ENCODE data around the gene RAB30. TPM values are rescaled to one million over a fixed set of nuclear protein-coding genes. Genes with fewer than 3 reads are reported as not detected.

The RAB30 gene
- total and polyA plus RNA-seq, 9 of the 15 experiments (the other 6 are each of a cell fraction or from before 2014, with no cell fraction given), result 0.29 to 1.3 (median 1.0) TPM

DNA sequence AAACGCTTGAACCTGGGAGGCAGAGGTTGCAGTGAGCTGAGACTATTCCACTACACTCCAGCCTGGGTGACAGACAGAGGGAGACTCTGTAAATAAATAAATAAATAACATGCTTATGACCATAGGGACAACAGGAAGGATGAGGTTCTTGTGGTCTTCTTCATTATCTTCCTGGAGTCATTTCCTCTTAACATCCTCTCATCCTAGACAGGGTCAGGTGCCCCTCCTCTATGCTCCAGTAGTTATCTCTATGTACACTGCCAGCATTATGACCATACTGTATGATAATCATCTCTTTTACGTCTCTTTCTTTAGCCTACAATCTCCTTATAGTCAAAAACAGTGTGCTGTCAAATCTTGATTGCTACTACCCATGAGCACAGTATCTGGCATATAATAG lies 17.7 kb downstream of the RAB30 start (continued):
- peak; percentile 14; the same call in 1 of the 2 replicates for TF ChIP-seq NCOR1 (IDR thresholded peaks at IDR 0.05)

GRCh38 chr11:83051760-83052671 lies 19.7 kb downstream of the RAB30 start:
- H3K4me3 ChIP-seq, result no peak overlapping the region
- no peak overlapping the region for H3K27ac ChIP-seq (ENCODE audit: extremely low read depth, low read depth, low read length)
- H3K9ac ChIP-seq (ENCODE audit: insufficient read depth in 1 of 2, low read depth in 2 of 2, low read length in 2 of 2), result no peak overlapping the region
- BruUV-seq (replicated peaks), result no TSS peak
- H3K36me3 ChIP-seq (ENCODE audit: control insufficient read depth, insufficient read depth, low read length), result no peaks in the 10 kb centered on the region
- WGBS (ENCODE audit: insufficient coverage, low coverage, missing lambda C conversion rate), result 26% methylated on average over 6 of the region's 6 CpGs
- no peak overlapping the region; the same call in 1 of the 2 replicates for H3K4me2 ChIP-seq (ENCODE audit: insufficient read depth, low read length)
- DNase-seq (ENCODE audit: extremely low read depth in 1 of 4, low spot score in 3 of 4) (no peak), FAIRE-seq (no peak), ATAC-seq (no peak)
- in situ Hi-C loops (cut with MboI) (no loop called here), intact Hi-C loops (cut with micrococcal nuclease) (no loop called here)
- CTCF ChIA-PET (ENCODE audit: low intra/inter-chr PET ratio), result no interaction called here
- no peaks in the 10 kb centered on the region for H3K9me3 ChIP-seq (replicated peaks; ENCODE audit: control insufficient read depth, insufficient read depth, low read depth, low read length)
- peaks cover 0 to 4% of the 10 kb centered on the region in 2 experiments; a peak in 2 of 5 replicates for H3K4me1 ChIP-seq (replicated peaks in 1 of 2; ENCODE audit: control insufficient read depth in 2 of 2, insufficient read depth in 2 of 2, low read length in 2 of 2)
- H2AFZ ChIP-seq (ENCODE audit: low read depth, low read length), result 0 out of 2 replicates have a peak overlapping the region, but pooled peaks have one; percentile 8
- H3K79me2 ChIP-seq (ENCODE audit: control insufficient read depth, insufficient read depth, low read length), result no peaks in the 10 kb centered on the region
- no peaks in the 10 kb centered on the region for H4K20me1 ChIP-seq (replicated peaks; ENCODE audit: control insufficient read depth, insufficient read depth, low read length)
- no peaks in the 10 kb centered on the region for H3K27me3 ChIP-seq (ENCODE audit: control insufficient read depth in 2 of 2, insufficient read depth in 2 of 2, low read length in 2 of 2)
- TF ChIP-seq TBL1XR1 (IDR thresholded peaks at IDR 0.05; ENCODE audit: low read length in 2 of 2) (no peak), STAT5A (IDR thresholded peaks at IDR 0.05; ENCODE audit: borderline replicate concordance, low read length) (no peak), XRCC5 (IDR thresholded peaks at IDR 0.05; ENCODE audit: low read depth, low read length) (no peak), BACH1 (tag; IDR thresholded peaks at IDR 0.05) (no peak), FOXA3 (CRISPR knock-in tag; conservative IDR thresholded peaks at IDR 0.05 in 1 of 2, IDR thresholded peaks at IDR 0.05 in 1 of 2) (no peak), ZNF232 (CRISPR knock-in tag; IDR thresholded peaks at IDR 0.05) (no peak), XRCC4 (IDR thresholded peaks at IDR 0.05; ENCODE audit: extremely low read depth, insufficient read depth, insufficient read length) (no peak), YY1 (IDR thresholded peaks at IDR 0.05; ENCODE audit: borderline replicate concordance in 1 of 3, control insufficient read depth in 1 of 3, extremely low read depth in 1 of 3, insufficient read depth in 3 of 3, insufficient read length in 1 of 3, insufficient replicate concordance in 2 of 3, low read depth in 1 of 3, low read length in 2 of 3) (no peak), ZNF133 (CRISPR knock-in tag; IDR thresholded peaks at IDR 0.05) (no peak), ZBTB1 (CRISPR knock-in tag; IDR thresholded peaks at IDR 0.05; ENCODE audit: borderline replicate concordance, low read depth) (no peak), GATA2 (CRISPR knock-in tag; IDR thresholded peaks at IDR 0.05) (no peak), NCOR1 (IDR thresholded peaks at IDR 0.05) (no peak), ZNF444 (CRISPR knock-in tag; IDR thresholded peaks at IDR 0.05) (no peak), CGGBP1 (CRISPR knock-in tag; IDR thresholded peaks at IDR 0.05) (no peak), NR4A1 (CRISPR knock-in tag; IDR thresholded peaks at IDR 0.05) (no peak), NR4A1 (tag; IDR thresholded peaks at IDR 0.05) (no peak), SMAD4 (CRISPR knock-in tag; conservative IDR thresholded peaks at IDR 0.05) (no peak)
- POLR2A ChIA-PET, result interaction anchor here (0.9 to 1.5 kb wide), 2 partner anchors 11 to 19 kb away, joined by 3 to 5 read pairs; no protein-coding TSS in a partner anchor
- no peaks in the 10 kb centered on the region for H3K9me1 ChIP-seq (ENCODE audit: control insufficient read depth, insufficient read depth, low read length)
